ENCODE results near the gene ROBO4.

Gene ROBO4

DNA sequence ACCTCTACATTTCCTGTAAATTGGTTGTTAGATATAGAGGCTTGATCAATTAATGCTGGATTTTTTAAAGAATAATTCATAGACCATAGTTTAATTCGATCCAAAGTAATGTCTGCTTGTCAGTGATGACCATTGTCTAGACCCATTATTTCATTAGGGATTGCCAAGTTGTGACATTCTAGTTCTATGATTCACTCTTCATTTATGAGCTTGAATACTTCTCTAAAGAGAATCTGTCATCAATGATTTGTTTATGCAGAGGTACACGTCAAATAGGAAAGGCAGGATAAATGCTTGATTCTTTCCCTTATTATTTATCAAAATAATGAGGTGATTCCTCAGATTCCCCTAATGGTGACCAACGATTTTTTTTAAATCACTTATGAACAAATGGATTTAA lies 56.5 kb downstream of the ROBO4 start:
- DNase-seq (ENCODE audit: low read depth): no peak

DNA sequence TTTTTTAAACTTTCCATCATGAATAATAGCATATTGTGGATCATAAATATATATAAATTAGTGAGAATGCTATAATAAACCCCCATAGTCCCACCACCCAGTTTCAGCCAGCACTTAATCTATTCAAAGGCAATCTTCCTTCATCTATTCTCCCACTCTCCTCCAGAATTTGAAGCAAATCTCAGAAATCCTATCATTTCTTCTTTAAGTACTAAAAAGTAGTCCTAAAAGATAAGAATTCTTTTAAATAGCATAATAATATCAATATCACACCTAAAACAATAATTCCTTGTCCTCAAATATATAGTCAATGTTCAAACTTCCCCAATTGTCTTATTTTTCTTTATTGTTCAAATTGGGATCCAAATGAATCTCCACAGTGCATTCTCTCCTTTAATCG lies 57.0 kb downstream of the ROBO4 start:
- no peak for DNase-seq (ENCODE audit: low read depth)

DNA sequence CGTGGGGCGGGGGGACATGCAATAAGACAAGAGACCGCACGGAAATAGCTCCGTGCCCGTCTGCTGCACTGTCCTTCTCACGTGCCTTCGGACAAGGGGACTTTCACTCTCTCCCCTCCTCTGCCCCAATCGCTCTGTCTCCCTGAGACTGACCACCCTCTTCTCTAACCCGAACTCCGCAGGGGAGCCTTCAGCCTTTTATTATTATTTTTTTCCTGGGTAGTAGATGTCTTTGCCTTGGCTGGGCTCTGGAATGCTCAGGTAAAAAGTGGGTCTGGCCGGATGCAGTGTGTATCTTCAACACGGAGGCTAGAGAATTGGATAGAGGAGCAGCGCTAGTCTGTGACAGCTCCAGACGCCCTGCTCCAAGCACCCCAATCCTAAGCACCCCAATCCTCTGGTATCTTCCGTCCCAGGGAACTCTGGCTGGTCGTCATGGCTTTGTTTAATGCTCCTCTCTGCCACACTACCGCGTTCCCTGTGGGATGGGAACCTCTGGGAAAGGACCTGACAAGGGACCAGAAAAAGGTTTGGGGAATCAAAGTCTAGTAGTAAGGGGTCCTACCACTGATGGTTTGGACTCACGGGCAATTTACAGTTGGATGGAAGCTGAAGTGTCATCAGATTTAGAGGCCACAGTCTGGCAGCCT lies 57.6 kb downstream of the ROBO4 start:
- DNase-seq (ENCODE audit: low read depth): no peak

DNA sequence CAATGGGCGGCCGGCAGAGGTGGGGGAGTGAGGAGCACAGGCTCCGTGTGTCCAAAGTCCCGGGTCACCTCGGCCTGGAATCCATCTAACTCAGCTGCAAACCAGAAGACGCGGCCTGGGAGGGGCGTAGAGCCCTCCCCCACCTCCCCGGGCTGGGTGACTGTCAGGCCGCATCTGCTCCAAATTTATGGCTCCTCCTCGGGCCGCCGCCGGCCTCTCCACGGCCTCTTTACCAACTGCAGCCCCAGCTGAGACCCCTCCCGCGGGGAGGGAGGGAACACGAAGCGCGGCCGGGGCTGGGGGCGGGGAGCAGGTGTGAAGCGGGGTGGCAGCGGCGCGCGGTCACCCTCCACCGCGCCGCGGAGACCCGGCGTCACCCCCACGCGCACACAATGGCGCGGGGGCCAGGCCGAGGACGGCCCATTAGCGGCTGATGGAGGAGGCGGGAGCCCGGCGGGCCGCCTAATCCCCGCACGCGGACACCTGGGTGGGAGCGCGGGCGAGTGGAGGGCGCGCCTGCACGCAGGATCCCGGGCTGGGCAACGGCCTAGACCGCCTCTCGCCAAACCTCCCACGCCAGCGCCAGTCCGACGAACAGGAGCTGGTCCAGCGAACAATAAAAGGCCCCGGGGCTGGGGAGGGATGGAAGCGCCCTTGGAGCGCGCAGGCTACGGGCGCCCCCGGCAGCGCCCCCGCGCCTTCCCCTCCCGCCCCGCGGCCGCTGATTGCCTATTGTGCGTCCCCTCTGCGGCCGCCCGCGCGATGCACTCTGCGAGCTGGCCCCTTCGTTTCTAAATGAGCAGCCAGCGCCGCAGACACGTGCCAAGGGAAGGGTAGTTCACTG lies 58.3 kb downstream of the ROBO4 start:
- no peak for DNase-seq (ENCODE audit: low read depth)

DNA sequence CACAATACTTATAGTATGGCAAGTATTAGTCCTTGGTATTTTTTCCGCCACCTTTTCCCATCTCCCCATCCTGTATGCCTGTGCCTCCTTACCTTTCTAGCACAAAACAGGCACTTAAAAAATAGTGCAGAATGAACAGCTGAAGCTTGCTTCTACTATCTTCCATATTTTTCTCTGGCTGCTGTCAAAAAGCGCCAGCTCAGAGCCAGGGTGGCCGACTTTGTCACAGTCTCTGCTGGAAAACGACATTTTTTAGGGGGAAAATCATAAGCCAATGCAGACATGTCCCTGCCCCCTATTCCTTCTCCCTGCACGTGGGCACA lies 58.9 kb downstream of the ROBO4 start:
- DNase-seq (ENCODE audit: low read depth): no peak

DNA sequence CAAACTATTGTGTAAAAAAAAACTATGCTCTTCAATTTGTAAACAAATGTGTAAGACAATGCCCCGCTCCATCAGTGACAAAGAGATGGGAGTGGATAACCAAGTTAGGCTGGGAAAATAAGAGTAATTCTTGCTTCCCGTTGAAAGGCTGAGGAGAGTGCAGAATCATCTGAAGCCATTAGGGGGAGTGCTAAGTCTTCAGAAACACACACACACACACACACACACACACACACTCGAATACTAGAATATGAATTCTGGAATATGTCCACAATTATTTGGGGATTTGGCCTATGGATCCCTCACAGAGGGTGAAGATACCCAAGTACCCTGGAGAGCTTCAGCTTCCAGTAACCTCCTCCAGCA lies 60.2 kb downstream of the ROBO4 start:
- peak; percentile 60 for DNase-seq (ENCODE audit: low read depth)

DNA sequence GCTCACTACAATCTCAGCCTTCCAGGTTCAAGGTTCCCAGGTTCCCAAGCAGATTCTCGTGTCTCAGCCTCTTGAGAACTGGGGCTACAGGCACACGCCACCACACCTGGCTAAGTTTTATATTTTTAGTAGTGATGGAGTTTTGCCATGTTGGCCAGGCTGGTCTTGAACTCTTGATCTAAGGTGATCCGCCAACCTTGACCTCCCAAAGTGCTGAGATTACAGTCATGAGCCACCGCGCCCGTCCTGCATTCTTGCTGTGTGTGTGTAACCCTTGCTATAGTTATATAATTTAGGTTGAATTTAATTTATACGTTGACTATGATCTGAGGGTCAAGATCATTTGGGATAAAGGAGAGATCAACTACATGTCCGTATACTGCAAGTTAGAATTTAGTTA lies 61.7 kb downstream of the ROBO4 start:
- no peak for DNase-seq (ENCODE audit: low read depth)

DNA sequence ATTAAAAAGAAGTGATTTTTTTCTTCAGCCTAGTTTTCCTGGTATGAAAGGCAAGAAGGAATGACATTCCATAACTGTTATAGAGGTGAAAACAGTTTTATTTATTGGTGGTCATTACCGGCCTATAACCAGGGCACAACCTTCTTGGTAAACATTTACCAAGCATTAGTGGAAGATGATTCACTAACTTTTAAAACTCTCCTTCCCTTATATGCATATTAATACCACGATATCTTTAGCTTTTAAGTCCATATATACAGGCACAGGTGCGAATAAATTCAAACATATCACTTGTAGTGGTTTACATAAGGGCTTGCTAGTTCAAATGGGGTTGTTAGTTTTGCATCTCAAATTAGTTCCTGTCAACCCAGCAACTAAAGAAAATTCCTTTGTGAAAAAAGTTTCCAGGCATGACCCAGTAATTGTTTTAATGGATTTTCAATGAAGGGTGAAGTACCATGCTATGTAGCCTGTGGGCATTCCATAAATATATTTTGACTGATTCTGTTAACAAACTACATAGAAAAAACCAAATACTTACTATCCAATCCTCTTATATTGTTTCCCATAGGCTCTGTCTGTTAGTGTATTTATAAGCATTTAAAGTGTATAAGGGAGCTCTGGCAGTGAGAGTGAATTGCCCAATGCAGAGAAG lies 63.0 kb downstream of the ROBO4 start:
- DNase-seq (ENCODE audit: low read depth): no peak
